GM13976 (cell line): ENCODE results near the gene ITGA3.

Experiments used
- DNase-seq: peaks from one replicate; pipeline ENCODE4 v3.0.0; 2012; ENCODE audit warnings: low spot score
- CTCF ChIP-seq: IDR thresholded peaks from 2 replicates; pipeline ENCODE4 v1.5.1; 2012; ENCODE audit warnings: borderline replicate concordance, mild to moderate bottlenecking; ENCODE audit not compliant: insufficient read depth; ENCODE audit errors: extremely low read depth, missing control alignments, control extremely low read depth
- in situ Hi-C: fragments of 300-500 bp; cut with MboI; formaldehyde crosslinking; loops from one replicate; pipeline ENCODE4 v1.12.0; 2022; ENCODE audit warnings: low sequenced_read_pairs, mixed read lengths, inconsistent platforms; ENCODE audit not compliant: unreplicated experiment

Gene ITGA3

GRCh38 chr17:50066995-50067394 lies 11.1 kb downstream of the ITGA3 start:
- TF ChIP-seq CTCF: no peak
- no peak for DNase-seq

GRCh38 chr17:50067996-50068395 lies 12.1 kb downstream of the ITGA3 start:
- DNase-seq: no peak
- in situ Hi-C loops: no loop called here
- TF ChIP-seq CTCF: no peak

More at GRCh38 chr17:50066995-50067394, 11.1 kb downstream of the ITGA3 start:
- in situ Hi-C loops: no loop called here

- in situ Hi-C loops: no loop called here
- no peak for TF ChIP-seq CTCF
- DNase-seq: no peak
Observed at GRCh38 chr17:50070908-50071680, 15.2 kb downstream of the ITGA3 start.

- DNase-seq: no peak
- in situ Hi-C loops: no loop called here
- no peak for TF ChIP-seq CTCF
Observed at GRCh38 chr17:50071692-50072091, 15.8 kb downstream of the ITGA3 start.

- in situ Hi-C loops: no loop called here
- no peak for DNase-seq
- no peak for TF ChIP-seq CTCF
Observed at GRCh38 chr17:50072130-50072529, 16.2 kb downstream of the ITGA3 start.

GRCh38 chr17:50072925-50073324 lies 17.0 kb downstream of the ITGA3 start:
- in situ Hi-C loops: no loop called here
- no peak for DNase-seq
- TF ChIP-seq CTCF: no peak

- in situ Hi-C loops: no loop called here
- no peak for TF ChIP-seq CTCF
- no peak for DNase-seq
Observed at GRCh38 chr17:50074227-50074626, 18.3 kb downstream of the ITGA3 start.
